ENCODE measurements around the gene DBT.
"Not testable (repeated sequence)": the region's sequence is repeated elsewhere in the genome, so short reads cannot be mapped to it uniquely, and the experiment has no call there.

GRCh38 chr1:100258427-100258826 lies 8.8 kb upstream of the DBT start:
- not testable (repeated sequence) for TF ChIP-seq POLR2A, CTCF (IDR thresholded peaks at IDR 0.05)

Data from right lobe of liver (tissue), 4 donors.